Naive thymus-derived CD8-positive, alpha-beta T cell (primary cell): ENCODE measurements around the gene PLA2G15. TPM values are rescaled to one million over a fixed set of nuclear protein-coding genes. Genes with fewer than 3 reads are reported as not detected.
A peak's percentile ranks its signal among the peaks of the same experiment; 100 is the strongest.

Experiments used
- ATAC-seq, 2 donors: fragments of 150-1000 bp; cut with Tn5 transposase in 1 of 2; sonication (Bioruptor Pico), chemical (Tn5 transposase) in 1 of 2; 1 replicate in 1 of 2; 2 replicates in 1 of 2; pipeline ENCODE4 v1.10.0; 2021; ENCODE audit warnings: mild to moderate bottlenecking in 2 of 2, moderate library complexity in 2 of 2
- POLR2A ChIA-PET: fragments of 350-600 bp; sonication (Branson Sonifier 250); formaldehyde crosslinking; loops from one replicate; lab custom pipeline; 2021; ENCODE audit warnings: antibody characterized with exemption; lab: Charles Lee
- DNase-seq, 10 donors: peaks; one replicate each; pipeline versions ENCODE4 v3.0.0 to v3.0.0-alpha.2; 2020 to 2022
- H3K27ac Mint-ChIP-seq, 10 donors: one replicate each; pipeline ENCODE4 v1.8.0; 2020 to 2022; ENCODE audit warnings: mild to moderate bottlenecking in 10 of 10, mixed read lengths in 10 of 10, moderate library complexity in 4 of 10, inconsistent platforms in 1 of 10
- H3K27me3 Mint-ChIP-seq, 5 donors: one replicate each; pipeline ENCODE4 v1.8.0; 2021 to 2022; ENCODE audit warnings: mixed read lengths in 5 of 5
- H3K36me3 Mint-ChIP-seq, 3 donors: one replicate each; pipeline ENCODE4 v1.8.0; 2020 to 2022; ENCODE audit warnings: mixed read lengths in 3 of 3, mild to moderate bottlenecking in 2 of 3, inconsistent platforms in 1 of 3
- H3K4me1 Mint-ChIP-seq, 4 donors: one replicate each; pipeline ENCODE4 v1.8.0; 2021 to 2022; ENCODE audit warnings: mixed read lengths in 4 of 4
- H3K4me3 Mint-ChIP-seq, 10 donors: one replicate each; pipeline ENCODE4 v1.8.0; 2020 to 2022; ENCODE audit warnings: mild to moderate bottlenecking in 10 of 10, mixed read lengths in 10 of 10, moderate library complexity in 6 of 10, inconsistent platforms in 1 of 10
- H3K9me3 Mint-ChIP-seq, 9 donors: one replicate each; pipeline ENCODE4 v1.8.0; 2020 to 2022; ENCODE audit warnings: mixed read lengths in 9 of 9, mild to moderate bottlenecking in 3 of 9, inconsistent platforms in 1 of 9, moderate library complexity in 1 of 9
- polyA plus RNA-seq, 3 donors: library from polyadenylated mRNA; unstranded; fragments of 300-500 nt; fragmentation: Illumina TruSeq; gene quantifications; one replicate each; pipeline ENCODE4 v1.2.3, GENCODE V29; 2021
- total RNA-seq, 8 experiments: library from RNA in 2 of 8; stranded (reverse) in 2 of 8; gene quantifications; one replicate each; pipeline ENCODE4 v1.2.3 and lab custom pipeline; 2021 to 2026

Gene PLA2G15
- total and polyA plus RNA-seq, 5 experiments from 2014 or later: 2.4 to 9.6 (median 6.3) TPM

- POLR2A ChIA-PET: no interaction called here
- DNase-seq: no peak
- H3K27ac Mint-ChIP-seq: peak overlapping the region in 8 of 10 donors; percentile 15 to 88 (median 43)
- H3K4me1 Mint-ChIP-seq: peaks cover 15 to 52% (median 42%) of the 10 kb centered on the region in 4 donors
- ATAC-seq: no peak
- no peaks in the 10 kb centered on the region for H3K9me3 Mint-ChIP-seq
- H3K27me3 Mint-ChIP-seq: no peaks in the 10 kb centered on the region
- peaks cover 0 to 58% (median 0%) of the 10 kb centered on the region in 3 donors for H3K36me3 Mint-ChIP-seq
- H3K4me3 Mint-ChIP-seq: peak overlapping the region in 1 of 10 donors; percentile 19
These were observed 19.1 kb upstream of the PLA2G15 start for GRCh38 chr16:68226116-68226515.

- DNase-seq: peak in 2 of 10 donors; percentile 12 to 19
- H3K4me3 Mint-ChIP-seq: peak overlapping the region in 9 of 10 donors; percentile 2 to 57 (median 27)
- no peaks in the 10 kb centered on the region for H3K9me3 Mint-ChIP-seq
- H3K36me3 Mint-ChIP-seq: peaks cover 0 to 47% (median 0%) of the 10 kb centered on the region in 3 donors
- no peaks in the 10 kb centered on the region for H3K27me3 Mint-ChIP-seq
- H3K27ac Mint-ChIP-seq: peak overlapping the region; percentile 55 to 90 (median 86)
- ATAC-seq: peak; percentile 40 to 59
- POLR2A ChIA-PET: interaction anchor here (0.5 to 1.9 kb wide), 10 partner anchors 9 to 173 kb away, joined by 3 to 12 read pairs (median 4); partner anchors contain the start of genes ESRP2 and SLC7A6
- peaks cover 13 to 50% (median 40%) of the 10 kb centered on the region in 4 donors for H3K4me1 Mint-ChIP-seq
These were observed 17.9 kb upstream of the PLA2G15 start for GRCh38 chr16:68227183-68227793.

- POLR2A ChIA-PET: interaction anchor here (0.6 to 1.9 kb wide), 10 partner anchors 8 to 173 kb away, joined by 3 to 12 read pairs (median 4); partner anchors contain the start of genes ESRP2 and NFATC3
- Mint-ChIP-seq H3K4me1 (peaks cover 15 to 44% (median 40%) of the 10 kb centered on the region in 4 donors), H3K27ac (peak overlapping the region; percentile 55 to 90 (median 86)), H3K27me3 (no peaks in the 10 kb centered on the region), H3K36me3 (peaks cover 0 to 40% (median 0%) of the 10 kb centered on the region in 3 donors), H3K4me3 (peak overlapping the region in 8 of 10 donors; percentile 11 to 61 (median 25)), H3K9me3 (no peaks in the 10 kb centered on the region)
- no peak for DNase-seq
- no peak for ATAC-seq
These were observed 17.2 kb upstream of the PLA2G15 start for GRCh38 chr16:68227850-68228553.

- no peaks in the 10 kb centered on the region for H3K27me3 Mint-ChIP-seq
- POLR2A ChIA-PET: interaction anchor here (0.8 to 1.9 kb wide), 5 partner anchors 8 to 143 kb away, joined by 3 to 12 read pairs (median 5); partner anchors contain the start of genes ESRP2 and NFATC3
- peaks cover 0 to 36% (median 0%) of the 10 kb centered on the region in 3 donors for H3K36me3 Mint-ChIP-seq
- peak overlapping the region in 7 of 10 donors; percentile 44 to 87 (median 61) for H3K27ac Mint-ChIP-seq
- ATAC-seq (no peak), DNase-seq (no peak)
- peaks cover 19 to 48% (median 44%) of the 10 kb centered on the region in 4 donors for H3K4me1 Mint-ChIP-seq
- H3K4me3 Mint-ChIP-seq: no peak overlapping the region
- no peaks in the 10 kb centered on the region for H3K9me3 Mint-ChIP-seq
These were observed 16.5 kb upstream of the PLA2G15 start for GRCh38 chr16:68228652-68229051.

- peak in 6 of 10 donors; percentile 31 to 66 (median 60) for DNase-seq
- no peaks in the 10 kb centered on the region for H3K27me3 Mint-ChIP-seq
- peak overlapping the region; percentile 7 to 87 (median 62) for H3K27ac Mint-ChIP-seq
- H3K9me3 Mint-ChIP-seq: no peaks in the 10 kb centered on the region
- H3K4me3 Mint-ChIP-seq: no peak overlapping the region
- peaks cover 0 to 34% (median 0%) of the 10 kb centered on the region in 3 donors for H3K36me3 Mint-ChIP-seq
- ATAC-seq: peak; percentile 17 to 20
- H3K4me1 Mint-ChIP-seq: peaks cover 20 to 49% (median 45%) of the 10 kb centered on the region in 4 donors
- POLR2A ChIA-PET: interaction anchor here (0.6 to 1.3 kb wide), 3 partner anchors 13 to 57 kb away, joined by 3 to 8 read pairs (median 6); no protein-coding TSS in a partner anchor
These were observed 15.6 kb upstream of the PLA2G15 start for GRCh38 chr16:68229431-68230175.

- Mint-ChIP-seq H3K9me3 (no peaks in the 10 kb centered on the region), H3K27me3 (no peaks in the 10 kb centered on the region), H3K36me3 (peaks cover 0 to 30% (median 0%) of the 10 kb centered on the region in 3 donors), H3K4me3 (no peak overlapping the region), H3K27ac (peak overlapping the region in 2 of 10 donors; percentile 14 to 62), H3K4me1 (peaks cover 22 to 50% (median 45%) of the 10 kb centered on the region in 4 donors)
- ATAC-seq (no peak), DNase-seq (no peak)
- POLR2A ChIA-PET: interaction anchor here (0.6 to 1.3 kb wide), 3 partner anchors 13 to 56 kb away, joined by 3 to 8 read pairs (median 6); no protein-coding TSS in a partner anchor
These were observed 15.0 kb upstream of the PLA2G15 start for GRCh38 chr16:68230176-68230571.

- H3K36me3 Mint-ChIP-seq: peaks cover 0 to 22% (median 0%) of the 10 kb centered on the region in 3 donors
- peaks cover 17 to 44% (median 38%) of the 10 kb centered on the region in 4 donors for H3K4me1 Mint-ChIP-seq
- DNase-seq (no peak), ATAC-seq (no peak)
- POLR2A ChIA-PET: no interaction called here
- no peaks in the 10 kb centered on the region for H3K27me3 Mint-ChIP-seq
- no peaks in the 10 kb centered on the region for H3K9me3 Mint-ChIP-seq
- H3K4me3 Mint-ChIP-seq: peak overlapping the region in 1 of 10 donors; percentile 53
- H3K27ac Mint-ChIP-seq: peak overlapping the region in 4 of 10 donors; percentile 27 to 67 (median 54)
These were observed 14.2 kb upstream of the PLA2G15 start for GRCh38 chr16:68230956-68231355.

GRCh38 chr16:68231384-68232136 is 13.6 kb upstream of the PLA2G15 start:
- Mint-ChIP-seq H3K36me3 (peaks cover 0 to 19% (median 0%) of the 10 kb centered on the region in 3 donors), H3K27me3 (no peaks in the 10 kb centered on the region), H3K4me3 (no peak overlapping the region), H3K9me3 (peaks cover 0 to 2% (median 0%) of the 10 kb centered on the region in 9 donors), H3K27ac (peak overlapping the region in 6 of 10 donors; percentile 8 to 86 (median 40)), H3K4me1 (peaks cover 17 to 42% (median 38%) of the 10 kb centered on the region in 4 donors)
- POLR2A ChIA-PET: no interaction called here
- ATAC-seq (no peak), DNase-seq (no peak)

- H3K27ac Mint-ChIP-seq: peak overlapping the region in 5 of 10 donors; percentile 17 to 80 (median 52)
- DNase-seq: no peak
- H3K36me3 Mint-ChIP-seq: peaks cover 0 to 13% (median 0%) of the 10 kb centered on the region in 3 donors
- no peak for ATAC-seq
- peaks cover 0 to 2% (median 0%) of the 10 kb centered on the region in 9 donors for H3K9me3 Mint-ChIP-seq
- H3K27me3 Mint-ChIP-seq: no peaks in the 10 kb centered on the region
- peak overlapping the region in 1 of 10 donors; percentile 42 for H3K4me3 Mint-ChIP-seq
- POLR2A ChIA-PET: interaction anchor here (0.7 kb wide), 1 partner anchor 16 kb away, joined by 6 read pairs; no protein-coding TSS in a partner anchor
- peaks cover 20 to 42% (median 36%) of the 10 kb centered on the region in 4 donors for H3K4me1 Mint-ChIP-seq
These were observed 12.8 kb upstream of the PLA2G15 start for GRCh38 chr16:68232335-68232734.

- Mint-ChIP-seq H3K4me3 (peak overlapping the region in 1 of 10 donors; percentile 47), H3K9me3 (peaks cover 0 to 2% (median 0%) of the 10 kb centered on the region in 9 donors), H3K4me1 (peaks cover 22 to 40% (median 35%) of the 10 kb centered on the region in 4 donors), H3K27me3 (no peaks in the 10 kb centered on the region), H3K27ac (peak overlapping the region in 9 of 10 donors; percentile 0 to 91 (median 40)), H3K36me3 (peaks cover 0 to 6% (median 0%) of the 10 kb centered on the region in 3 donors)
- no peak for ATAC-seq
- POLR2A ChIA-PET: interaction anchor here (0.7 to 1.1 kb wide), 2 partner anchors 16 to 17 kb away, joined by 3 to 6 read pairs; no protein-coding TSS in a partner anchor
- no peak for DNase-seq
These were observed 11.9 kb upstream of the PLA2G15 start for GRCh38 chr16:68233085-68233834.
